Esophagus muscularis mucosa (tissue), 4 donors: Measurements from ENCODE around the gene GPRIN3. TPM values are rescaled to one million over a fixed set of nuclear protein-coding genes. Genes with fewer than 3 reads are reported as not detected.

ENCODE experiments used
- DNase-seq: peaks from one replicate; pipeline ENCODE4 v3.0.0-alpha.2; 2017; ENCODE audit errors: extremely low spot score
- H3K27ac ChIP-seq, 4 donors: fragments of 200-600 bp; sonication (generic); replicated peaks in 1 of 4; 1 replicate in 3 of 4; 2 replicates in 1 of 4; pipeline ENCODE4 v1.5.1; 2016 to 2019; ENCODE audit warnings: mild to moderate bottlenecking in 1 of 4
- H3K27me3 ChIP-seq, 4 donors: fragments of 200-600 bp; sonication (generic); one replicate each; pipeline versions ENCODE4 v1.5.1 to v1.6.0; 2016 to 2019
- H3K36me3 ChIP-seq, 4 donors: fragments of 200-600 bp; sonication (generic); one replicate each; pipeline ENCODE4 v1.5.1; 2016 to 2019
- H3K4me1 ChIP-seq, 4 donors: fragments of 200-600 bp; sonication (generic); one replicate each; pipeline ENCODE4 v1.5.1; 2016 to 2019
- H3K4me3 ChIP-seq, 4 donors: fragments of 200-600 bp; sonication (generic); 1 replicate in 2 of 4; 2 replicates in 2 of 4; pipeline ENCODE4 v1.5.1; 2016 to 2019; ENCODE audit warnings: mild to moderate bottlenecking in 4 of 4, moderate library complexity in 1 of 4
- H3K9me3 ChIP-seq, 4 donors: fragments of 200-600 bp; sonication (generic); 1 replicate in 3 of 4; 2 replicates in 1 of 4; pipeline ENCODE4 v1.5.1; 2016 to 2019
- EP300 ChIP-seq: sonication (generic); formaldehyde crosslinking; IDR thresholded peaks from one replicate; pipeline ENCODE4 v1.6.1; 2017; ENCODE audit warnings: antibody characterized with exemption
- POLR2A ChIP-seq: fragments of 450-650 bp; IDR thresholded peaks from one replicate; pipeline ENCODE4 v1.6.1; 2017; ENCODE audit warnings: antibody characterized with exemption, moderate library complexity, mild to moderate bottlenecking, low read depth
- POLR2AphosphoS5 ChIP-seq, 2 donors: sonication (generic); formaldehyde crosslinking; IDR thresholded peaks; one replicate each; pipeline ENCODE4 v1.6.1; 2017; ENCODE audit warnings: antibody characterized with exemption in 2 of 2
- WGBS: methylation state at CpG from one replicate; pipeline ENCODE4 v1.1.5; 2018; 5-methylcytosine and 5-hydroxymethylcytosine counted together
- intact Hi-C: fragments of 100-400 bp; cut with DNase I; formaldehyde crosslinking; loops from one replicate; pipeline ENCODE4 v1.15.1; 2023
- total RNA-seq, 4 donors: library from RNA; depleted of rRNA; stranded (reverse); fragments of >200 nt; gene quantifications; one replicate each; pipeline versions ENCODE4 v1.1.0 to v1.2.1, GENCODE V29; 2016
- TF ChIP-seq, protein P1 (sequence below), 3 experiments: fragments of 200-600 bp in 2 of 3; fragments of 450-650 bp in 1 of 3; sonication (generic) in 2 of 3; IDR thresholded peaks; one replicate each; pipeline ENCODE4 v1.5.1; 2017 to 2019; ENCODE audit warnings: antibody characterized with exemption in 3 of 3, mild to moderate bottlenecking in 2 of 3, moderate library complexity in 1 of 3

The GPRIN3 gene
- total RNA-seq, 4 donors from 2014 or later, result 2.5 to 3.6 (median 2.8) TPM

DNA sequence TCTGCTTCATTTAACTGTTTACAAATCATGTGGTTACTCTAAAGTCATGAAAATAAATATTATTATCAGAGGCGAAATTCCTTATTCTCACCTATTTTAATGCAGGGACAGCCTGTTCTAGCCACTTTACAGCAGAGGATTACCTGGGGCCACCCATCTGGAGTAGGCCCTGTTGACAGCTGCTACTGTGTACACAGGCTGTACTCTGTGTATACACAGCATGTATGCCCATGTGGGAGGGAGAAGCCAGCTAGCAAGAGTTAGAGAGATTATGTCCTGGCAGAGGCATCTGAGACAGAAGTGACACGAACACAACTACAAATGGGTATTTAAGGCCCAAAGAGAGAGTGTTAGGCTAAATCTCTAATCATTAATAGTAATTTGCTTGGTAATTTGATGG, 62.1 kb downstream of the GPRIN3 start:
- Histone ChIP-seq H3K27ac (no peak overlapping the region), H3K27me3 (no peaks in the 10 kb centered on the region), H3K36me3 (peaks cover 0 to 19% (median 12%) of the 10 kb centered on the region in 4 donors), H3K4me3 (no peak overlapping the region), H3K9me3 (no peaks in the 10 kb centered on the region), H3K4me1 (peaks cover 15 to 19% (median 18%) of the 10 kb centered on the region in 4 donors)
- no peak for DNase-seq
- WGBS, result 83% methylated on average over 2 of the region's 2 CpGs
- intact Hi-C loops, result no loop called here
- TF ChIP-seq, protein P1, sequence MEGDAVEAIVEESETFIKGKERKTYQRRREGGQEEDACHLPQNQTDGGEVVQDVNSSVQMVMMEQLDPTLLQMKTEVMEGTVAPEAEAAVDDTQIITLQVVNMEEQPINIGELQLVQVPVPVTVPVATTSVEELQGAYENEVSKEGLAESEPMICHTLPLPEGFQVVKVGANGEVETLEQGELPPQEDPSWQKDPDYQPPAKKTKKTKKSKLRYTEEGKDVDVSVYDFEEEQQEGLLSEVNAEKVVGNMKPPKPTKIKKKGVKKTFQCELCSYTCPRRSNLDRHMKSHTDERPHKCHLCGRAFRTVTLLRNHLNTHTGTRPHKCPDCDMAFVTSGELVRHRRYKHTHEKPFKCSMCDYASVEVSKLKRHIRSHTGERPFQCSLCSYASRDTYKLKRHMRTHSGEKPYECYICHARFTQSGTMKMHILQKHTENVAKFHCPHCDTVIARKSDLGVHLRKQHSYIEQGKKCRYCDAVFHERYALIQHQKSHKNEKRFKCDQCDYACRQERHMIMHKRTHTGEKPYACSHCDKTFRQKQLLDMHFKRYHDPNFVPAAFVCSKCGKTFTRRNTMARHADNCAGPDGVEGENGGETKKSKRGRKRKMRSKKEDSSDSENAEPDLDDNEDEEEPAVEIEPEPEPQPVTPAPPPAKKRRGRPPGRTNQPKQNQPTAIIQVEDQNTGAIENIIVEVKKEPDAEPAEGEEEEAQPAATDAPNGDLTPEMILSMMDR (IDR thresholded peaks at IDR 0.05), result no peak
- TF ChIP-seq POLR2AphosphoS5 (IDR thresholded peaks at IDR 0.05) (no peak), EP300 (no peak), POLR2A (no peak)

DNA sequence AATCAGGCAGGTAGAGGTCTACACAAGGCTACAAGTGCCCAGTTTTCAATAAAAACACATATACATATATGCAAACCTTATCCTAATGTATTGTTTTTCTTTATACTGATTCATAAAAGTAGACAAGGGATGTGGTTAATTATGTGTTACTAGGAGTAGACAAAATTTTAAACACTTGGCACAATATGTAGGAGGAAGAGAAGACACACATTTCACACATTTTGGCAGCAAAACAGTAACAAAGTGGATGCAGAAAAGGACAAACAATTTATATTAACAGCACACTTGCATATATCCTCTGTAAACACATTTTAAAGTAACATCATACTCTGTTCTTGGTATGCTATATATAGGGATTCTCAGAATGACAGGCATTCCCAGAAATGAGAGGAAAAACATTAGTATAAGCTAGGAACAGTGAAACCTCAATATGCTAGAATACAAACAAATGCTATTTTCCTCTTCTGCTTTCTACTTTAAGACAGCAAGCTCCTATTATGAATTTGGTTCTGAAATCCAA, 63.8 kb downstream of the GPRIN3 start:
- intact Hi-C loops, result loop anchor here (5.0 kb wide), 1 partner anchor 189 kb away; no protein-coding TSS in a partner anchor
- Histone ChIP-seq H3K9me3 (no peaks in the 10 kb centered on the region), H3K4me1 (peaks cover 15 to 19% (median 18%) of the 10 kb centered on the region in 4 donors), H3K27me3 (no peaks in the 10 kb centered on the region), H3K27ac (no peak overlapping the region), H3K36me3 (peaks cover 0 to 11% (median 8%) of the 10 kb centered on the region in 4 donors), H3K4me3 (no peak overlapping the region)
- TF ChIP-seq EP300 (no peak), POLR2AphosphoS5 (IDR thresholded peaks at IDR 0.05) (no peak)
- TF ChIP-seq, protein P1 (IDR thresholded peaks at IDR 0.05), result no peak
- DNase-seq, result no peak

DNA sequence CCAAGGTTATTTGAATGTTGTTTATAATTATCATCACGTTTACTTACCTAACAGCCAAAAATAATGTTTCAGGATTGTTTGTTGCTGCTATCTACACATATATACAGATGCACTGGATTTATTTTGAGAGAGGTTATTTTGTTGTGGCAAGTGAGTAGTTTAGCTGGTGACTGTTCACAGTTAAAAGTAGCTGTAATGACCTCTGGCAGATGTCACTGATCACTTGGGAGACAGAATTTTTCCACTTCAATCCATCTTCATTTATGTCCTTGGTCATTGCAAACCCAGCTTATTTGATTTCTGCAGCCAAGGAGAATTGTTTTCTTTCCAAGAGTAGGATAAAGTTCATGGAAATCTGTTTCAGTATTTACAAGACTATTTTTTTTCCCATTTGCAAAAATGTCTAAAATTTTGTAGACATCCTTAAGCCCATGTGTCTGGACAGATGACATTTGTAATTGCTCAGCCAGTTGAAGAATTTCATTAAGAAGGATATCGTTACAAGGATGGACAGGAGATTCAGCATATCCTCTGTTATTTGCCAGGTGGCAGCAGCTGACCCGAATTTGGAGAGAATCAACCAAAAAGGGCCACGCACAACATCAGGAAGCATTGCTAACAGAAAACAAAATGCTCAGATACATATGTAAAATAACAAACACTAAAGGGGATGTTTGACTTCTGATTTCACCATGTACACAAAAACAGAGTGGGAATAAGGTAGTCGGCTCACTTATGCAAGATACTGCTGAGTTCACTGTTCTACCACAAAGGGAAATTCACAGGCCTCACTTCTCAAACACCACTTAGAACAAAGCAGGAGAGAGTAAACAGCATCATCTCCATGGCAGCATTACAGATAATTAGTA, 64.5 kb downstream of the GPRIN3 start:
- intact Hi-C loops, result loop anchor here (5.0 kb wide), 1 partner anchor 189 kb away; no protein-coding TSS in a partner anchor
- Histone ChIP-seq H3K4me3 (no peak overlapping the region), H3K9me3 (no peaks in the 10 kb centered on the region), H3K4me1 (peaks cover 15 to 19% (median 18%) of the 10 kb centered on the region in 4 donors), H3K27me3 (no peaks in the 10 kb centered on the region), H3K36me3 (peaks cover 0 to 9% (median 3%) of the 10 kb centered on the region in 4 donors), H3K27ac (no peak overlapping the region)
- DNase-seq, result no peak
- TF ChIP-seq POLR2AphosphoS5 (IDR thresholded peaks at IDR 0.05), result no peak
- TF ChIP-seq EP300, result no peak
- TF ChIP-seq POLR2A, result no peak
- TF ChIP-seq, protein P1 (IDR thresholded peaks at IDR 0.05), result no peak
- 37% methylated on average over 5 of the region's 5 CpGs for WGBS

DNA sequence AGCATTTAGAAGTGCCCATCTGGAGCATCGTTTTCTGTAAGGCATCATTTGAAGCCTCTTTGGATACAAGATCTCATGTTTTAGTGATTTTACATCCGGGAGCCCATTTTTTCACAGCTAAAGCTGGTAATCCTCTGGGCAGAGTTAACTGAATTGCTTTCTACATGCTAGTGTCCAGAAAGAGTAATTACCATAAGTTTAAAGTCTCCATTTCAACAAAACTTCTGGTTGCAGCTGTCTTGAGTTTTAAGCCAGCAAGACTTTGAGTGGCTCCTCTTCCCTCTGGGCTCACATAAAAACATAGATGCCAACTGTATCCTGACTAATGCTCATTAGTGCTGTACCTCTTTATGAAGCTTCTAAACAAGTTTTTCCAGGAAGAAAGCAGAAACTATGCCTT, 65.4 kb downstream of the GPRIN3 start:
- Histone ChIP-seq H3K36me3 (peaks cover 0 to under 1% (median 0%) of the 10 kb centered on the region in 4 donors), H3K9me3 (no peaks in the 10 kb centered on the region), H3K27me3 (no peaks in the 10 kb centered on the region), H3K27ac (no peak overlapping the region), H3K4me1 (peaks cover 15 to 19% (median 18%) of the 10 kb centered on the region in 4 donors), H3K4me3 (no peak overlapping the region)
- 87% methylated on average over 2 of the region's 2 CpGs for WGBS
- intact Hi-C loops, result loop anchor here (5.0 kb wide), 1 partner anchor 190 kb away; no protein-coding TSS in a partner anchor
- TF ChIP-seq POLR2A (no peak), POLR2AphosphoS5 (IDR thresholded peaks at IDR 0.05) (no peak), EP300 (no peak)
- TF ChIP-seq, protein P1 (IDR thresholded peaks at IDR 0.05), result no peak
- no peak for DNase-seq
